ENCODE measurements around the gene SMC4. TPM values are rescaled to one million over a fixed set of nuclear protein-coding genes. Genes with fewer than 3 reads are reported as not detected.

SMC4 gene
- total and polyA plus RNA-seq, 8 donors: 6.5 to 15.7 (median 10.0) TPM

DNA sequence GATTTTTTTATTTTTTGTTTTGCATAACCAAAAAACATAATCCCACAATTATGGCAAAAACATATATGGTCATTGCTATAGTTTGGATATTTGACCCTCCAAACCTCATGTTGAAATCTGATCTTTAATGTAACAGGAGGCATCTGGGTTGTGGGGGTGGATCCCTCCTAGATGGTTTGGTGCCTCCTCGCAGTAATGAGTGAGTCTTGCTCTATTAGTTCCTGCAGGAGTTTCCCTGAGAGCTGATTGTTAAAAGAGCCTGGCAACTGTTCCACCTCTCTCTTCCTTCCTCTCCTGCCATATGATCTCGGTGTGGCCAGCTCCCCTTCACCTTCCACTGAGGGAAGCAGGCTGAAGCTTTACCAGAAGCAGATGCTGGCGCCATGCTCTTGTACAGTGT is 83.3 kb downstream of the SMC4 start:
- intact Hi-C loops (cut with DNase I): no loop called here
- H3K4me3 ChIP-seq: no peak overlapping the region
- no peak for DNase-seq
- H3K9me3 ChIP-seq: no peaks in the 10 kb centered on the region
- H3K27me3 ChIP-seq: no peaks in the 10 kb centered on the region
- TF ChIP-seq, protein P1, sequence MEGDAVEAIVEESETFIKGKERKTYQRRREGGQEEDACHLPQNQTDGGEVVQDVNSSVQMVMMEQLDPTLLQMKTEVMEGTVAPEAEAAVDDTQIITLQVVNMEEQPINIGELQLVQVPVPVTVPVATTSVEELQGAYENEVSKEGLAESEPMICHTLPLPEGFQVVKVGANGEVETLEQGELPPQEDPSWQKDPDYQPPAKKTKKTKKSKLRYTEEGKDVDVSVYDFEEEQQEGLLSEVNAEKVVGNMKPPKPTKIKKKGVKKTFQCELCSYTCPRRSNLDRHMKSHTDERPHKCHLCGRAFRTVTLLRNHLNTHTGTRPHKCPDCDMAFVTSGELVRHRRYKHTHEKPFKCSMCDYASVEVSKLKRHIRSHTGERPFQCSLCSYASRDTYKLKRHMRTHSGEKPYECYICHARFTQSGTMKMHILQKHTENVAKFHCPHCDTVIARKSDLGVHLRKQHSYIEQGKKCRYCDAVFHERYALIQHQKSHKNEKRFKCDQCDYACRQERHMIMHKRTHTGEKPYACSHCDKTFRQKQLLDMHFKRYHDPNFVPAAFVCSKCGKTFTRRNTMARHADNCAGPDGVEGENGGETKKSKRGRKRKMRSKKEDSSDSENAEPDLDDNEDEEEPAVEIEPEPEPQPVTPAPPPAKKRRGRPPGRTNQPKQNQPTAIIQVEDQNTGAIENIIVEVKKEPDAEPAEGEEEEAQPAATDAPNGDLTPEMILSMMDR (IDR thresholded peaks at IDR 0.05): no peak
- no peaks in the 10 kb centered on the region for H3K4me1 ChIP-seq
- no peak for ATAC-seq
- FAIRE-seq: no peak
- H3K36me3 ChIP-seq: no peaks in the 10 kb centered on the region
- no peak overlapping the region for H3K27ac ChIP-seq
- WGBS, 2 donors: 86 to 92% methylated on average over 3 of the region's 3 CpGs

Small RNA genes within 50 kb of the gene (microRNA-seq; reads per million reads assigned to microRNA genes)
- gene MIR15B (1,085 to 1,145 reads per million in 2 donors), gene MIR16-2 (281 to 489 reads per million in 2 donors)

Other genes with a start within 250 kb of the SMC4 start
- gene C3orf80, start 174.2 kb upstream of the SMC4 start, total RNA-seq: under 1 TPM; 0.09 to 0.76 (median 0.25) TPM
- gene C3orf80, start 174.2 kb upstream of the SMC4 start, polyA plus RNA-seq: 1 to 10 TPM in 1 of 2 donors, under 1 TPM in 1; 0.23 to 2.0 TPM
- gene IFT80, start 425 bp upstream of the SMC4 start, total RNA-seq: 10 to 100 TPM in 2 of 6 donors, 1 to 10 TPM in 4; 5.2 to 14.8 (median 8.6) TPM
- 10 to 100 TPM; 12.0 to 27.7 TPM for gene IFT80, start 425 bp upstream of the SMC4 start, polyA plus RNA-seq
- 1 to 10 TPM in 5 of 6 donors, under 1 TPM in 1; 0.95 to 3.3 (median 1.6) TPM for gene TRIM59, start 50.1 kb downstream of the SMC4 start, total RNA-seq
- gene TRIM59, start 50.1 kb downstream of the SMC4 start, polyA plus RNA-seq: 1 to 10 TPM in 1 of 2 donors, under 1 TPM in 1; 0.53 to 1.6 TPM
- 10 to 100 TPM; 15.9 to 23.9 (median 19.0) TPM for gene KPNA4, start 165.9 kb downstream of the SMC4 start, total RNA-seq
- gene KPNA4, start 165.9 kb downstream of the SMC4 start, polyA plus RNA-seq: 1 to 10 TPM; 5.8 to 6.5 TPM

Measured in pancreas (tissue), 10 donors.